ENCODE measurements around the gene ATXN2.

DNA sequence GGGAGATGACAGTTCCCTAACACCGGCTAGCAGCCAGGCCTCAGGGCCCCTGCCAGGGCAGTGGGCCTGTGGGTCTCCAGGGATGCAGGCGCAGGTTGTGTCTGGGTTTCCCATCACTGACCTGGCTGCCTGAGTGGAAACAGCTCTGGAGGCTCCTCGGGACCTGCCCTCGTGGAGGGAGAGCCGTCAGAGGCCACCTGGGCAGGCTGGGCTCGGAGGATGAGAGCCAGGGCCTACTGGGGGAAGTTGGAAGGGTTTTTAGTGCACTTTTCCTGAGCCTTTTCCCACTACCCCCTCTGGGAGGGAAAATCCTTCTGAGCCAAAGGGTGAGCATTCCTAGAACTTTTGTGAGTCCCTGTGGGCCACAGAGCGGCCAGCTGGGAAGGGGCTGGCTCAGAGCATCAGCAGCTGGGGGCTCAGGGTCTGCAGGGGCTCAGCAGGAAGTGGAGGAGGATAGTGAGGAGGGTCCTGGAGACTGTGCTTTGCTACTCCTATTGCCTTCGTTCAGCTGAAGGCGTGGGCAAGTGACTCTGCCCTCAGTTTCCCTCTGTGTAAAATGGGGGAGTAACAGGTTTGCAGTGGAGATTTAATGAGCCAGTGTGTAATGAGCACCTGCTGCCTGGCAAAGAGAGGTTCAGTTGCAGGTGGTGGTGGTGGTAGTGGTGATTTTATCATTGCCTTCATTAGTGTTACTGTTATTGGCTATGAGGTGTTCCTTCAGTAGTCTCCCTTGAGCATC, 191.6 kb downstream of the ATXN2 start:
- TF ChIP-seq, protein P1, sequence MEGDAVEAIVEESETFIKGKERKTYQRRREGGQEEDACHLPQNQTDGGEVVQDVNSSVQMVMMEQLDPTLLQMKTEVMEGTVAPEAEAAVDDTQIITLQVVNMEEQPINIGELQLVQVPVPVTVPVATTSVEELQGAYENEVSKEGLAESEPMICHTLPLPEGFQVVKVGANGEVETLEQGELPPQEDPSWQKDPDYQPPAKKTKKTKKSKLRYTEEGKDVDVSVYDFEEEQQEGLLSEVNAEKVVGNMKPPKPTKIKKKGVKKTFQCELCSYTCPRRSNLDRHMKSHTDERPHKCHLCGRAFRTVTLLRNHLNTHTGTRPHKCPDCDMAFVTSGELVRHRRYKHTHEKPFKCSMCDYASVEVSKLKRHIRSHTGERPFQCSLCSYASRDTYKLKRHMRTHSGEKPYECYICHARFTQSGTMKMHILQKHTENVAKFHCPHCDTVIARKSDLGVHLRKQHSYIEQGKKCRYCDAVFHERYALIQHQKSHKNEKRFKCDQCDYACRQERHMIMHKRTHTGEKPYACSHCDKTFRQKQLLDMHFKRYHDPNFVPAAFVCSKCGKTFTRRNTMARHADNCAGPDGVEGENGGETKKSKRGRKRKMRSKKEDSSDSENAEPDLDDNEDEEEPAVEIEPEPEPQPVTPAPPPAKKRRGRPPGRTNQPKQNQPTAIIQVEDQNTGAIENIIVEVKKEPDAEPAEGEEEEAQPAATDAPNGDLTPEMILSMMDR (conservative IDR thresholded peaks at IDR 0.05; ENCODE audit: low read depth, low read length): no peak
- TF ChIP-seq EZH2 (IDR thresholded peaks at IDR 0.05; ENCODE audit: low read length, unreplicated experiment): no peak
